ENCODE data around the gene TGFBR1.

The TGFBR1 gene

GRCh38 chr9:99104459-99105151 lies at the start of gene TGFBR1:
Gene TGFBR1 (plus strand): TSS chr9:99105113. CDS start chr9:99105206, 93 bp downstream.
- peak; percentile 70 for DNase-seq

- DNase-seq = no peak
These were observed 49.5 kb upstream of the TGFBR1 start for GRCh38 chr9:99055384-99055783.

GRCh38 chr9:99056186-99056585 lies 48.7 kb upstream of the TGFBR1 start:
- DNase-seq = no peak

GRCh38 chr9:99056886-99057664 lies 47.8 kb upstream of the TGFBR1 start:
- no peak for DNase-seq

- DNase-seq = no peak
These were observed 47.0 kb upstream of the TGFBR1 start for GRCh38 chr9:99057665-99058625.

GRCh38 chr9:99058964-99059921 lies 45.7 kb upstream of the TGFBR1 start:
- DNase-seq = no peak

GRCh38 chr9:99060621-99061020 lies 44.3 kb upstream of the TGFBR1 start:
- no peak for DNase-seq

- no peak for DNase-seq
These were observed 42.4 kb upstream of the TGFBR1 start for GRCh38 chr9:99062549-99062948.

- no peak for DNase-seq
These were observed 41.4 kb upstream of the TGFBR1 start for GRCh38 chr9:99063522-99063921.

- no peak for DNase-seq
These were observed 38.3 kb upstream of the TGFBR1 start for GRCh38 chr9:99066571-99066970.

- no peak for DNase-seq
These were observed 35.8 kb upstream of the TGFBR1 start for GRCh38 chr9:99069075-99069474.

- DNase-seq = no peak
These were observed 35.4 kb upstream of the TGFBR1 start for GRCh38 chr9:99069546-99069945.

GRCh38 chr9:99070681-99071080 lies 34.2 kb upstream of the TGFBR1 start:
- DNase-seq = no peak

GRCh38 chr9:99071313-99072039 lies 33.4 kb upstream of the TGFBR1 start:
- DNase-seq = no peak

- DNase-seq = no peak
These were observed 32.9 kb upstream of the TGFBR1 start for GRCh38 chr9:99072040-99072394.

GRCh38 chr9:99073347-99073746 lies 31.6 kb upstream of the TGFBR1 start:
- DNase-seq = no peak

GRCh38 chr9:99073985-99074901 lies 30.7 kb upstream of the TGFBR1 start:
- DNase-seq = no peak

GRCh38 chr9:99074902-99075245 lies 30.0 kb upstream of the TGFBR1 start:
- no peak for DNase-seq

GRCh38 chr9:99075246-99075912 lies 29.5 kb upstream of the TGFBR1 start:
- no peak for DNase-seq

GRCh38 chr9:99076030-99076429 lies 28.9 kb upstream of the TGFBR1 start:
- no peak for DNase-seq

Data from cortex of kidney (tissue), 1 donor.